Renal cortex interstitium (tissue), 11 donors: ENCODE results near the gene MFN1. TPM values are rescaled to one million over a fixed set of nuclear protein-coding genes. Genes with fewer than 3 reads are reported as not detected.

ENCODE experiments used
- DNase-seq, 11 donors: peaks; one replicate each; pipeline ENCODE4 v3.0.0-alpha.2; 2013; ENCODE audit warnings: low read depth in 9 of 11, low spot score in 4 of 11; ENCODE audit errors: extremely low read depth in 1 of 11
- polyA plus RNA-seq, 3 donors: library from polyadenylated mRNA; unstranded; fragments of 120-200 nt; gene quantifications; one replicate each; pipeline ENCODE4 v1.2.1, GENCODE V29; 2013; ENCODE audit not compliant: insufficient read length in 3 of 3

Gene MFN1
- polyA plus RNA-seq, 3 donors: 56.5 to 83.4 (median 74.2) TPM

- no peak for DNase-seq
These were observed 63.5 kb downstream of the MFN1 start for GRCh38 chr3:179410999-179411398.

GRCh38 chr3:179414804-179415203, 67.3 kb downstream of the MFN1 start:
- DNase-seq: no peak

DNA sequence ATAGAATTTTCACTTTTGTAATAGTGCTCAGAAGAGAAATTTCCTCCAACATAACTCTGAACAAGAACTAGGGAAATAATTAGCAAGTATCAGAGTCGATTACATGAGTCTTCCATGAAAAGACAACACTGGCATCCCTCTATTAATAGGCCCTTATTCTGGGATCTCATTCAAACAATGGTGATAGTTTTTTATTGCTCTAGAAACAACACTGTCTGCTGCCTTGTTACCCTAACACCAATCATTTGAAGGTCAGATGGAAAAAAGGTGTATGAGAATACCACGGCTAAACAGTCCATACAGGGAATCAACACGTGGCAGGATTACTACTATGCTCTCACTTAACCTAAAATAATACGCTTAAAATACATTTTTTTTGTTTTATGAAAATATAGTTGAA, 67.9 kb downstream of the MFN1 start:
- no peak for DNase-seq

DNA sequence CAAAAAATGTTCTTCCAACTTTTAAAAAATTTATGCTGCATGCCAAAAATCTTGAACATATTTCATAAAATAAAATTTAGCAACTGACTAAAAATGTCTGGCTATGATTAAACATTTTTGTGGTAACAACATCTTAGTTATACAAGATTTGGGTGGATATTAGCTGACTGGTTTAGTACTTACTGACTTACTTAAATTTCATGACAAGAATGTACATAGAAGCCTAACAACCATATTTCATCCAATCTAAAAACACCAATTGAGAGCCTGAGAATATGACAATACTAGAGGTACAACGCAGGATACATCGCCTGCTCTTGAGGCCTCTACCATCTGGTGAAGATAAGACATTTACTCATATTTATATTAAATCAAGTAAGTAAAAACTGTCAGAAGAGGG, 69.2 kb downstream of the MFN1 start:
- DNase-seq: no peak

DNA sequence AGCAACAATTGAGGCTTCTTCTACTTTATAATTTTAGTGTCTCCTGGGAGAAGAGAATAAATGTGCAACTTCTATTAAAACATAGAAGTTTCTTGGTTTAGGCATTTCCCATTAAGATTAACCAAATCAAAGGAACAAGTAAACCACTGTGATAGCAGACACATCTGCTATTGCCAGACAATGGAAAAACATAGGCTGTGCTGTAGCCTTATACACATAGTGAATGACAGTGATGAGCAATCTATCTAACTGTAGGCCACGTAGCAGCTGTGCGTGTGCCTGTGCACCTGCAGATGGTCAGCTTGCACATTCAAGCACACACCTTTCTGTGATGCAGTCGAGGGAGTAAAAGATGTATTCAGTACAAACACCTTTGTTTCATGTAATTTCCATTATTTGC, 71.1 kb downstream of the MFN1 start:
- DNase-seq: no peak

GRCh38 chr3:179421500-179421899, 74.0 kb downstream of the MFN1 start:
- DNase-seq: peak in 1 of 11 donors; percentile 19

- no peak for DNase-seq
These were observed 77.6 kb downstream of the MFN1 start for GRCh38 chr3:179425075-179425474.

DNA sequence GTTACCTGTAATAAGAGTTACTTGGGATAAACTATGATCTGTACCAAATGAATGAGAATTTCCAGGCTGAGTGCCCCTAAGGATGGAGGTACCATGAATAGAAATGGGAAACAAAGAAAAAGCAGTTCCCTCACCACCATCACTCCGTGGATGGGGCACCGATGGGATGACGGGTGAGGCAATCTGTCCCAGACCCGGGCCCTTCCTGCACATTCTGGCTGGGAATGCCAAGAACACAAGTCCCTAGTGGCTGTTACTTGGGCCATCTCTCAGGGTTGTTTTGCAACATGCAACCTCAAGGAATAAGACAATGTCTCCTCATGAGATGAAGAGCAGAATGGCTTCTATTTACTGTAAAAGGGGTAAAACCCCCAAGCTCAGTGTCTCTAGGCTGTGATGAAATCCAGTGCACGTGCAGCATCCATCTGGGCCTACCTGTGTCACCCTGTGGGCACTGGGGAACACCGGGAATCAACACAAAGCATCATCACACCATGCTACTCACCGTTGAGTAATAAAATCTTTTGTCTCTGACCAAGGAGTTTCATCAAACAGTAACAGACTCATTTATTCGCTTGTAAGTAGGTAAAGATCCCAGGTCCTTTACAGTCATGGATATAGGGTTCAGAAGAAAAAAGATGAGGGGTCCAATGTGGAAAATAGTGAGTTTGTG, 81.5 kb downstream of the MFN1 start:
- DNase-seq: no peak

DNA sequence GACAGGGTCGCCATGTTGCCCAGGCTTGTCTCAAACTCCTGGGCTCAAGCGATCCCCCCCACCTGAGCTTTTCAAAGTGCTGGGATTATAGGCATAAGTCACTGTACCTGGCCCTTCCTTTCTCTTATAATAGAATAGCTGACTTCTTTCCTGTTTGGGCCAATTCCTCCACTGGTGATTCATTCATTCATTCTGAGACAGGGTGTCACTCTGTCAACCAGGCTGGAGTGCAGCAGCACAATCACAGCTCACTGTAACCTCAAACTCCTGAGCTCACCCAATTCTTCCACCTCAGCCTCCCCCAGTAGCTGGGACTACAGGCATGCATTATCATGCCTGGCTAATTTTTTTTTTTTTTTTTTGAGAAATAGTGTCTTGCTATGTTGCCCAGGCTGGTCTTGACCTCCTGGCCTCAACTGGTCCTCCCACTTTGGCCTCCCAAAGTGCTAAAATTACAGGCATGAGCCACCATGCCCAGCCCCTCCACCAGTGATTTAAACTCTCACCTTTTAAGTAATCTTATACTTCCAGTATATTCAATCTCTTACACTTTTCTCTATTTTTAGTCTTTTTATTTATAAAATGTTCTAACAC, 82.9 kb downstream of the MFN1 start:
- DNase-seq: no peak

DNA sequence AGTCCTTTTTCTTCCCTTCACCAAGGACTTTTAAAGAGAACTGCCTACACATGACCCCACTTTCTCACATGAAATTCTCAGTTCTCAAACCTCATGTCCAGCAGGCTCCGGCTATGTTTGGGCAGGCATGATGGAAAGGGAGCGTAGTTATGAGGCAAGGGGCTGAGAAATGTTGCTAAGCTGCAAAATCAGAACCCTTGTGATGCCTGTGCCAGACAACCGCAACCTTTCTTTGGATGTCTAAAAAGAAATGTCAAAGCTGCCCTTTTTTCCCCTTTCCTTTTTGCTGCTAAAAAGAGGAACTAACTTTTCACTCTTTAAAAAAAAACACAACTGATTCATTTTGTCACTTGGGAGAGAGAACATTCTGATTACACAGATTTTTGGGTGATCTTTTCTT, 84.5 kb downstream of the MFN1 start:
- no peak for DNase-seq

DNA sequence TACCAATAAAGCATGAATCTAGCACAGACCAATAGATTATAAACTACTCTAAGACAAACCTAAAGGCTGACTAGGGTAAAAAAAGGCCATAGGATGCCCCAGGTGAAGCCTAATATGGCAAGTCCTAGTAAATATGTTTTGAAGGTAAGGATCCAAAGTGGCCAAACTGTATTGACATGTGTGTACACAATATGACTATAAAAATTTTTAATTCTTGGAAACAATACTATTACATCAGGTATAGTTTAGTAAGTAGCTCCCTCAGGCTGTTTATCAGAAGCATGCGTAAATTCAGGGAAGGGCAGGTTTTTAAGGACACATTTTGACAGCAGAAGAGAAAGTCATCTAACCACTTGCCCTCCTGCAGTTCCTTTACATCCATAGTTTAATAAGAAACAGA, 84.9 kb downstream of the MFN1 start:
- DNase-seq: no peak

DNA sequence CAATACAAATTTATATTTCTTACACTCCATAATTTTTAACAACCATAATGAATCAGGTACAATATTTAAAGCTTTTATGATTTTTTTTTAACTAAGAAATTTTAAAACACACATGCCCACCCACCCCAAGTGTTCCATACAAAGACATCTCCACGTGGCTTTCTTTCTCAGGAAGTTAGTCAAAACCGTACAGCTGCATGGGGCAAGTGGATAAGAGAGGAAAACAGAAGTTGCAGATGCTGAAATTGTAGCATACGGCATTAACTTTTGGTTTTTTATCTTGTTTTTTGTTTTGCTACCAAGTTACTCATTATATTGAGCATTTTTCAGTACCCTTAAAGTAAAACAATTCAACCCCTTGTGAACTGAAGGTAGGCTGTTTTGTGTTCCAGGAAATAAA, 89.0 kb downstream of the MFN1 start:
- no peak for DNase-seq

- no peak for DNase-seq
These were observed 91.3 kb downstream of the MFN1 start for GRCh38 chr3:179438841-179439240.

Other genes starting within 250 kb of the MFN1 start
- gene PIK3CA, start 199.4 kb upstream of the MFN1 start, polyA plus RNA-seq: 10 to 100 TPM; 25.3 to 34.2 (median 28.2) TPM
- gene KCNMB3, start 96.6 kb upstream of the MFN1 start, polyA plus RNA-seq: 1 to 10 TPM; 5.0 to 8.8 (median 5.4) TPM
- gene ZNF639, start 24.7 kb upstream of the MFN1 start, polyA plus RNA-seq: 10 to 100 TPM; 51.9 to 66.1 (median 53.6) TPM
- gene GNB4, start 103.8 kb downstream of the MFN1 start, polyA plus RNA-seq: 10 to 100 TPM; 24.3 to 29.3 (median 27.7) TPM
- gene ACTL6A, start 215.2 kb downstream of the MFN1 start, polyA plus RNA-seq: 100 to 1,000 TPM in 1 of 3 donors, 10 to 100 TPM in 2; 91.3 to 107 (median 99.8) TPM